H1 (cell line): Measurements from ENCODE around the gene ZNF785. TPM values are rescaled to one million over a fixed set of nuclear protein-coding genes. Genes with fewer than 3 reads are reported as not detected.

ENCODE experiments used
- CTCF ChIA-PET: fragments of 300-600 bp; sonication (Branson Sonifier 250); formaldehyde crosslinking; loops from one replicate; lab custom pipeline; 2021; ENCODE audit not compliant: partially characterized antibody; lab: Charles Lee
- POLR2A ChIA-PET: fragments of 300-600 bp; sonication (Branson Sonifier 250); formaldehyde crosslinking; loops from one replicate; lab custom pipeline; 2021; ENCODE audit warnings: inconsistent platforms; ENCODE audit not compliant: partially characterized antibody; lab: Charles Lee
- DNase-seq, 2 experiments: peaks; one replicate each; pipeline versions ENCODE4 v3.0.0 to v3.0.0-alpha.2; 2010 to 2022; ENCODE audit warnings: low spot score in 2 of 2, low read depth in 1 of 2, mixed read lengths in 1 of 2
- FAIRE-seq: peaks from 2 replicates; lab custom pipeline; 2011; peaks lifted over from hg19 to GRCh38; lab: Jason Lieb, UNC
- H2AFZ ChIP-seq: 2 replicates; pipeline ENCODE4 v1.8.1; 2012; ENCODE audit warnings: low read length, inconsistent platforms
- H2AK5ac ChIP-seq: 2 replicates; pipeline ENCODE4 v1.6.1; 2013; ENCODE audit warnings: low read depth, low read length
- H2BK120ac ChIP-seq: replicated peaks from 2 replicates; pipeline ENCODE3; 2013; ENCODE audit warnings: low read depth, low read length, inconsistent platforms
- H2BK12ac ChIP-seq: 2 replicates; pipeline ENCODE4 v1.6.1; 2013; ENCODE audit warnings: low read depth, low read length
- H2BK15ac ChIP-seq: 2 replicates; pipeline ENCODE4 v1.6.1; 2013; ENCODE audit warnings: low read length
- H2BK20ac ChIP-seq: 2 replicates; pipeline ENCODE4 v1.6.1; 2013; ENCODE audit warnings: low read length
- H2BK5ac ChIP-seq: 2 replicates; pipeline ENCODE4 v1.6.1; 2013; ENCODE audit warnings: low read depth, low read length
- H3K14ac ChIP-seq: 2 replicates; pipeline ENCODE4 v1.6.1; 2013; ENCODE audit warnings: inconsistent platforms; ENCODE audit not compliant: insufficient read length
- H3K18ac ChIP-seq: 2 replicates; pipeline ENCODE4 v1.6.1; 2013; ENCODE audit warnings: low read length; ENCODE audit errors: extremely low read depth
- H3K23ac ChIP-seq: 2 replicates; pipeline ENCODE4 v1.6.1; 2013; ENCODE audit warnings: inconsistent platforms; ENCODE audit not compliant: insufficient read length
- H3K23me2 ChIP-seq: 2 replicates; pipeline ENCODE4 v1.6.1; 2013; ENCODE audit warnings: low read depth, low read length
- H3K27ac ChIP-seq: 2 replicates; pipeline ENCODE4 v1.6.1; 2011; ENCODE audit warnings: low read depth, low read length, inconsistent platforms
- H3K27me3 ChIP-seq, 4 experiments: replicated peaks in 1 of 4; 1 replicate in 1 of 4; 2 replicates in 3 of 4; pipeline versions ENCODE4 v1.6.1 to v1.8.1; 2011 to 2013; ENCODE audit warnings: low read length in 3 of 4, mild to moderate bottlenecking in 3 of 4, inconsistent platforms in 2 of 4, mixed read lengths in 2 of 4, moderate library complexity in 1 of 4; ENCODE audit not compliant: control insufficient read depth in 3 of 4, insufficient read depth in 3 of 4; ENCODE audit errors: extremely low read depth in 1 of 4
- H3K36me3 ChIP-seq, 4 experiments: 2 replicates each; pipeline versions ENCODE4 v1.6.1 to v1.8.1; 2011 to 2013; ENCODE audit warnings: mild to moderate bottlenecking in 4 of 4, low read length in 3 of 4, moderate library complexity in 2 of 4, control low read depth in 1 of 4, inconsistent platforms in 1 of 4; ENCODE audit not compliant: insufficient read depth in 4 of 4, control insufficient read depth in 2 of 4
- H3K4ac ChIP-seq: replicated peaks from 2 replicates; pipeline ENCODE3; 2013; ENCODE audit warnings: low read length, low read depth, mixed read lengths, inconsistent platforms; ENCODE audit not compliant: insufficient read length
- H3K4me1 ChIP-seq, 4 experiments: replicated peaks in 1 of 4; 1 replicate in 1 of 4; 2 replicates in 3 of 4; pipeline versions ENCODE4 v1.6.1 to v1.8.1; 2011 to 2013; ENCODE audit warnings: low read length in 3 of 4, inconsistent platforms in 2 of 4, mixed read lengths in 1 of 4; ENCODE audit not compliant: insufficient read depth in 4 of 4, control insufficient read depth in 3 of 4
- H3K4me2 ChIP-seq, 2 experiments: 2 replicates each; pipeline versions ENCODE4 v1.6.1 to v1.8.1; 2011 to 2013; ENCODE audit warnings: low read depth in 2 of 2, low read length in 2 of 2, control low read depth in 1 of 2, inconsistent platforms in 1 of 2, mild to moderate bottlenecking in 1 of 2; ENCODE audit not compliant: insufficient read depth in 1 of 2
- H3K4me3 ChIP-seq, 4 experiments: fragments of 200-600, 300-600 bp in 1 of 4; sonication (generic), shearing (Covaris generic), sonication (Bioruptor Twin) in 1 of 4; 2 replicates each; pipeline versions ENCODE4 v1.5.1 to v1.8.1; 2011 to 2016; ENCODE audit warnings: low read length in 4 of 4, low read depth in 3 of 4, control low read depth in 2 of 4, inconsistent platforms in 2 of 4, mild to moderate bottlenecking in 2 of 4, mixed read lengths in 1 of 4, moderate library complexity in 1 of 4; ENCODE audit not compliant: insufficient read depth in 2 of 4; ENCODE audit errors: extremely low read depth in 1 of 4
- H3K56ac ChIP-seq: replicated peaks from 2 replicates; pipeline ENCODE3; 2013; ENCODE audit warnings: low read depth, mild to moderate bottlenecking, mixed read lengths, low read length, inconsistent platforms; ENCODE audit not compliant: insufficient read length
- H3K79me1 ChIP-seq: 2 replicates; pipeline ENCODE4 v1.6.1; 2013; ENCODE audit warnings: low read depth, low read length, control low read depth
- H3K79me2 ChIP-seq, 2 experiments: 2 replicates each; pipeline versions ENCODE4 v1.6.1 to v1.8.1; 2012 to 2013; ENCODE audit warnings: low read length in 2 of 2, mild to moderate bottlenecking in 2 of 2, inconsistent platforms in 1 of 2; ENCODE audit not compliant: insufficient read depth in 2 of 2, control insufficient read depth in 1 of 2
- H3K9ac ChIP-seq, 4 experiments: replicated peaks in 1 of 4; 1 replicate in 1 of 4; 2 replicates in 3 of 4; pipeline versions ENCODE4 v1.6.1 to v1.8.1; 2011 to 2013; ENCODE audit warnings: low read depth in 3 of 4, low read length in 3 of 4, control low read depth in 2 of 4, mild to moderate bottlenecking in 2 of 4, moderate library complexity in 2 of 4, inconsistent platforms in 1 of 4; ENCODE audit errors: extremely low read depth in 1 of 4
- H3K9me3 ChIP-seq, 2 experiments: 2 replicates each; pipeline versions ENCODE4 v1.6.1 to v1.8.1; 2012 to 2013; ENCODE audit warnings: mild to moderate bottlenecking in 2 of 2, moderate library complexity in 2 of 2, control low read depth in 1 of 2, inconsistent platforms in 1 of 2, low read depth in 1 of 2, low read length in 1 of 2, mixed read lengths in 1 of 2; ENCODE audit not compliant: insufficient read depth in 2 of 2
- H4K20me1 ChIP-seq, 2 experiments: replicated peaks in 1 of 2; 2 replicates each; pipeline versions ENCODE3 to v1.8.1; 2011 to 2013; ENCODE audit warnings: inconsistent platforms in 2 of 2, low read length in 2 of 2, mild to moderate bottlenecking in 1 of 2; ENCODE audit not compliant: insufficient read depth in 2 of 2, control insufficient read depth in 1 of 2
- H4K5ac ChIP-seq: 2 replicates; pipeline ENCODE4 v1.6.1; 2013; ENCODE audit warnings: low read length, low read depth, mixed read lengths, inconsistent platforms; ENCODE audit not compliant: insufficient read length
- H4K8ac ChIP-seq: 2 replicates; pipeline ENCODE4 v1.8.0; 2013; ENCODE audit warnings: mild to moderate bottlenecking, moderate library complexity, low read length, inconsistent platforms; ENCODE audit not compliant: insufficient read depth; ENCODE audit errors: extremely low read depth
- H4K91ac ChIP-seq: replicated peaks from 2 replicates; pipeline ENCODE3; 2013; ENCODE audit warnings: low read length, mixed read lengths, inconsistent platforms; ENCODE audit not compliant: insufficient read length
- CEBPB ChIP-seq: IDR thresholded peaks from 2 replicates; pipeline ENCODE4 v1.6.1; 2012; ENCODE audit warnings: low read depth, low read length
- TBP ChIP-seq: IDR thresholded peaks from 2 replicates; pipeline ENCODE4 v1.6.1; 2011; ENCODE audit warnings: low read depth, low read length, improper control_type of control experiment
- WGBS, 2 experiments: shearing (Covaris generic) in 1 of 2; methylation state at CpG; one replicate each; pipeline versions ENCODE4 v1.1.6 to v1.1.7; 2013 to 2015; ENCODE audit warnings: low lambda C conversion rate in 2 of 2, mixed read lengths in 2 of 2, inconsistent platforms in 1 of 2, low coverage in 1 of 2, missing lambda C conversion rate in 1 of 2; ENCODE audit not compliant: insufficient replicate concordance in 2 of 2, insufficient coverage in 1 of 2, insufficient read length in 1 of 2; ENCODE audit errors: extremely low coverage in 1 of 2, missing lambda C conversion rate in 1 of 2; 5-methylcytosine and 5-hydroxymethylcytosine counted together
- polyA plus RNA-seq, 7 experiments: library from polyadenylated mRNA; depleted of rRNA in 3 of 7; stranded (reverse) in 5 of 7; unstranded in 2 of 7; fragments of >200 nt in 5 of 7; fragments of 200-250 nt in 2 of 7; gene quantifications; 1 replicate in 5 of 7; 2 replicates in 1 of 7; 4 replicates in 1 of 7; pipeline versions ENCODE4 v1.2.1 to v1.2.3, GENCODE V29; 2011 to 2013; ENCODE audit warnings: missing spikeins in 2 of 7, mixed read lengths in 2 of 7
- total RNA-seq: library from RNA; stranded (reverse); fragmentation: NEBNext Ultra II Directional; extraction: Animal tissue kit (Norgen Biotek cat#: 25700); gene quantifications from 2 replicates; pipeline ENCODE4 v1.2.1, GENCODE V29; 2021

ZNF785 gene
- total and polyA plus RNA-seq, 2 of the 8 experiments (the other 6 are each of a cell fraction or from before 2014, with no cell fraction given): 8.6 to 12.9 TPM

DNA sequence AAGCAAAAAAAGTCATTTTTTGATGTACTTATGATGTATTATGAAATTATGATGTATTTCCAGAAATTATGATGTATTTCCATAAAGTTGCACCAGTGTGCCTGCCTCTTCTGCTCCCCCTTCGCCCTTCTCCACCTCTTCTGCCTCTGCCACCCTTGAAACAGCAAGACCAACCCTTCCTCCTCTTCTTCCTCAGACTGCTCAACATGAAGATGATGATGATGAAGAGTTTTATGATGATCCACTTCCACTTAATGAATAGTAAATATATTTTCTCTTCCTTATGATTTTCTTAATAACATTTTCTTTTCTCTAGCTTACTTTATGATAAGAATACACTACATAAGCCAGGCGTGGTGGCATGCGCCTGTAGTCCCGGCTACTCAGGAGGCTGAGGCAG lies 7.4 kb upstream of the ZNF785 start:
- Histone ChIP-seq H2BK15ac (no peak overlapping the region), H3K27ac (no peak overlapping the region), H3K79me2 (no peaks in the 10 kb centered on the region), H3K18ac (no peak overlapping the region), H2AFZ (no peak overlapping the region), H3K9me3 (no peaks in the 10 kb centered on the region), H3K4me3 (no peak overlapping the region), H3K27me3 (no peaks in the 10 kb centered on the region), H2BK5ac (no peak overlapping the region), H3K56ac (no peak overlapping the region), H4K91ac (no peak overlapping the region), H3K9ac (no peak overlapping the region), H2BK12ac (no peak overlapping the region), H3K4me1 (no peaks in the 10 kb centered on the region), H3K23me2 (no peaks in the 10 kb centered on the region), H3K4me2 (no peak overlapping the region), H2BK20ac (no peak overlapping the region), H2AK5ac (no peak overlapping the region), H3K4ac (no peak overlapping the region), H4K8ac (no peak overlapping the region), H3K23ac (no peak overlapping the region), H4K5ac (no peak overlapping the region), H2BK120ac (no peak overlapping the region), H3K14ac (no peak overlapping the region), H3K79me1 (no peaks in the 10 kb centered on the region), H4K20me1 (no peaks in the 10 kb centered on the region), H3K36me3 (peaks cover 0 to 1% (median 0%) of the 10 kb centered on the region in 4 experiments; a peak in 2 of 8 replicates)
- 87% methylated on average over 4 of the region's 4 CpGs; no CpG with 5 or more reads in 1 of the 2 experiments for WGBS, 2 experiments
- no peak for TF ChIP-seq CEBPB
- no peak for TF ChIP-seq TBP
- DNase-seq (no peak), FAIRE-seq (no peak)
- CTCF ChIA-PET: interaction anchor here (0.8 to 3.6 kb wide), 6 partner anchors 11 to 163 kb away, joined by 3 to 14 read pairs (median 4); partner anchors contain the start of gene DCTPP1
- POLR2A ChIA-PET: interaction anchor here (1.5 kb wide), 1 partner anchor 18 kb away, joined by 6 read pairs; the partner anchor contains the start of gene ZNF689
